ENCODE results near the gene CDC45. TPM values are rescaled to one million over a fixed set of nuclear protein-coding genes. Genes with fewer than 3 reads are reported as not detected.

CDC45 gene
- total and polyA plus RNA-seq, 9 donors = 0.46 to 2.2 (median 1.1) TPM; not detected in 3

GRCh38 chr22:19509923-19510322, 30.2 kb downstream of the CDC45 start:
- 91 to 97% (median 95%) methylated on average over 2 of the region's 2 CpGs for WGBS, 3 donors
- Histone ChIP-seq H3K36me3 (no peaks in the 10 kb centered on the region), H3K27ac (no peak overlapping the region), H3K9me3 (no peaks in the 10 kb centered on the region), H3K4me3 (no peak overlapping the region), H3K27me3 (no peaks in the 10 kb centered on the region), H3K4me1 (ENCODE audit: insufficient read depth) (no peaks in the 10 kb centered on the region)
- intact Hi-C loops (cut with DNase I) = no loop called here
- DNase-seq = no peak
- TF ChIP-seq EP300 (IDR thresholded peaks at IDR 0.05) (no peak), CTCF (IDR thresholded peaks at IDR 0.05) (no peak), POLR2A (IDR thresholded peaks at IDR 0.05) (no peak)

GRCh38 chr22:19510919-19511341, 31.2 kb downstream of the CDC45 start:
- no peak overlapping the region for H3K27ac ChIP-seq
- 89 to 100% (median 91%) methylated on average over 2 of the region's 2 CpGs for WGBS, 3 donors
- no peaks in the 10 kb centered on the region for H3K27me3 ChIP-seq
- no peak for DNase-seq
- H3K4me3 ChIP-seq = no peak overlapping the region
- intact Hi-C loops (cut with DNase I) = no loop called here
- H3K4me1 ChIP-seq (ENCODE audit: insufficient read depth) = no peaks in the 10 kb centered on the region
- H3K9me3 ChIP-seq = no peaks in the 10 kb centered on the region
- H3K36me3 ChIP-seq = no peaks in the 10 kb centered on the region
- TF ChIP-seq EP300 (IDR thresholded peaks at IDR 0.05) (no peak), CTCF (IDR thresholded peaks at IDR 0.05) (no peak)

- TF ChIP-seq CTCF (IDR thresholded peaks at IDR 0.05) = no peak
- DNase-seq = no peak
- H3K36me3 ChIP-seq = no peaks in the 10 kb centered on the region
- WGBS, 3 donors = 49 to 50% (median 50%) methylated on average over 2 of the region's 2 CpGs
- intact Hi-C loops (cut with DNase I) = no loop called here
- no peak overlapping the region for H3K4me3 ChIP-seq
- no peaks in the 10 kb centered on the region for H3K4me1 ChIP-seq (ENCODE audit: insufficient read depth)
- H3K27ac ChIP-seq = no peak overlapping the region
- no peaks in the 10 kb centered on the region for H3K9me3 ChIP-seq
- H3K27me3 ChIP-seq = no peaks in the 10 kb centered on the region
Observed at GRCh38 chr22:19513823-19514222, 34.1 kb downstream of the CDC45 start.

GRCh38 chr22:19514831-19515565, 35.3 kb downstream of the CDC45 start:
- Histone ChIP-seq H3K4me3 (no peak overlapping the region), H3K27me3 (no peaks in the 10 kb centered on the region), H3K9me3 (no peaks in the 10 kb centered on the region), H3K4me1 (ENCODE audit: insufficient read depth) (no peaks in the 10 kb centered on the region), H3K27ac (no peak overlapping the region), H3K36me3 (no peaks in the 10 kb centered on the region)
- intact Hi-C loops (cut with DNase I) = no loop called here
- TF ChIP-seq CTCF (IDR thresholded peaks at IDR 0.05) (no peak), EP300 (IDR thresholded peaks at IDR 0.05) (no peak), POLR2A (IDR thresholded peaks at IDR 0.05) (no peak)
- WGBS, 3 donors = 92 to 94% (median 92%) methylated on average over 14 of the region's 14 CpGs
- DNase-seq = no peak

All from ovary (tissue), 9 donors.